Activated naive CD4-positive, alpha-beta T cell treated with anti-CD3 and anti-CD28 coated beads, Interleukin-2, amount 50 U/mL, for 16 hours (primary cell): Measurements from ENCODE around the gene PTPRN2.
"Not testable (repeated sequence)": the region's sequence is repeated elsewhere in the genome, so short reads cannot be mapped to it uniquely, and the experiment has no call there.

Experiments used
- DNase-seq: peaks from one replicate; pipeline ENCODE4 v3.0.0-alpha.2; 2020

PTPRN2 gene

GRCh38 chr7:157574120-157574825 lies 1013.4 kb downstream of the PTPRN2 start:
- DNase-seq, result no peak

- DNase-seq, result no peak
These were observed 1014.4 kb downstream of the PTPRN2 start for GRCh38 chr7:157573244-157573643.

GRCh38 chr7:157572622-157573021 lies 1015.0 kb downstream of the PTPRN2 start:
- no peak for DNase-seq

DNA sequence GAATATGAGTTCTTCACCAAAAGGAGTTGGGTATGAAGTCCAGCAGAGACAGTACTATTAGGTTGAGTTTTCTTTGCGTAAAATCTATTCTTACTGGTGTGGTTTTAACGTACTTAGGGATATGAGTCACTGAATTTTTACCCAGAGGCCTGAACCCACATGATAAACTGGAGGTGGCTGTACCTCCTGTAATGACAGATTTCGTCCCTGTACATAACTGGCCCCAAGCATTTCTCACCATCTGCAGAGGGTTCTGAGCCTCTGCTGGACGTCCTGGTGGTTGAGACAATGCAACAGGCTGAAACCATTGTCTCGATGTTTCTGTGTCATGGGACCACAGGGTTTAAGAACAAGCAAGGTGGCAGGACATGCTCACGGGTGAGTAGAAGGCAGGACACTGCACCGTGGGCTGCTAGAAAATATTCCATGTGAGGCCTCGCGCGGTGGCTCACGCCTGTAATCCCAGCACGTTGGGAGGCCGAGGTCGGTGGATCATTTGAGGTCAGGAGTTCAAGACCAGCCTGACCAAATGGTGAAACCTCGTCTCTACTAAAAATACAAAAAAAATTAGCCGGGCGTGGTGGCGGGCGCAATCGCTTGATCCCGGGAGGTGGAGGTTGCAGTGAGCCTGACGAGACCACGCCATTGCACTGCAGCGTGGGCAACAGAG lies 1017.0 kb downstream of the PTPRN2 start:
- DNase-seq, result no peak

GRCh38 chr7:157569967-157570366 lies 1017.7 kb downstream of the PTPRN2 start:
- DNase-seq, result no peak

GRCh38 chr7:157568770-157569584 lies 1018.6 kb downstream of the PTPRN2 start:
- DNase-seq, result peak; percentile 57

DNA sequence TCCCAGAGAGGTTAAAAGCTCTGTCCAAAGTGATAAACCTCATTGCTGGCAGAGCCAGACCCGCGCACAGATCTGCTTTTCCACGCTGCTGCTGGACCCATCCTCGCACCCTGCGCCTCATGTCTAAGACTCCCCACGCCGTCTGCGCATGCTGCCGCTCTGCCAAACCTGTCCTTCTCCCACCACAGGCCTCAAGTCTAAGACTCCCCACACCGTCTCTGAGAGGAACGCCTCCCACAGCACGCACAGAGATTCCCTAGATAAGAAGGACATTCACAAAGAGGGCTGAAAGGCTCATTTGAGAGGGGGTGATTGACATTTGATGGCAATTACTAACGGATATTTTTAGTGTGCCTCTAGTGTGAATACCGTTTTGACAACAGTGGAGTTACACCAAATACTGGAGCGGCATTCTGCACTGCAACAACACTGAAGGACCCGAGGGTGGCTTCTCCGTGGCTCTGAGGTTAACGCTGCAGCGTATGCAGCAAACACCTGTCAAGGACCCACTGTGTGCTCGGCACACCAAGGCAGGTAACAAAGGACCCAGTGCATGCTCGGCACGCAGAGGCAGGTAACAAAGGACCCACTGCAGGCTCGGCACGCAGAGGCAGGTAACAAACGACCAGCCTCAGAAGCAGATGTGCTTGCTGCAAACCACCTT lies 1019.4 kb downstream of the PTPRN2 start:
- no peak for DNase-seq

DNA sequence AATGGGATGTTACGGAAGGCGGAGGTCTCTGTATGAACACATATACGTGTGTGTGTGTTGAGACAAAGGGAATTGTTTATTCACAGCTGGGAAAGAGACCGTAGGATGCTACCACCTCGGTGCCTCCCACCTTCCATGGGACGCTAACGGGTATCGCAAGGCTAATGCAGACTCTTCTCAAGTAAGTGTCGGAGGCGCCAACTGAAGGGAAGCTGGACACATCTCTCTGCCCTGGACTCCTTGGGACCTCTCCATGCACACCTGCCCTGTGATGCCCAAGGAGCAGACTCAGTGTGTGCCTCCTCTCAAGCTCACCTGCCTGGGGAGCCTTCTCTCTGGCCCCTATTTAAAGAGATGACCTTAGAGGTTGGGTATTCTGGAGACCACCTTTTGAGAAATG lies 1020.0 kb downstream of the PTPRN2 start:
- DNase-seq, result no peak

GRCh38 chr7:157566631-157567006 lies 1021.0 kb downstream of the PTPRN2 start:
- DNase-seq, result no peak

GRCh38 chr7:157565981-157566630 lies 1021.5 kb downstream of the PTPRN2 start:
- no peak for DNase-seq

- DNase-seq, result no peak
These were observed 1022.4 kb downstream of the PTPRN2 start for GRCh38 chr7:157565201-157565626.

DNA sequence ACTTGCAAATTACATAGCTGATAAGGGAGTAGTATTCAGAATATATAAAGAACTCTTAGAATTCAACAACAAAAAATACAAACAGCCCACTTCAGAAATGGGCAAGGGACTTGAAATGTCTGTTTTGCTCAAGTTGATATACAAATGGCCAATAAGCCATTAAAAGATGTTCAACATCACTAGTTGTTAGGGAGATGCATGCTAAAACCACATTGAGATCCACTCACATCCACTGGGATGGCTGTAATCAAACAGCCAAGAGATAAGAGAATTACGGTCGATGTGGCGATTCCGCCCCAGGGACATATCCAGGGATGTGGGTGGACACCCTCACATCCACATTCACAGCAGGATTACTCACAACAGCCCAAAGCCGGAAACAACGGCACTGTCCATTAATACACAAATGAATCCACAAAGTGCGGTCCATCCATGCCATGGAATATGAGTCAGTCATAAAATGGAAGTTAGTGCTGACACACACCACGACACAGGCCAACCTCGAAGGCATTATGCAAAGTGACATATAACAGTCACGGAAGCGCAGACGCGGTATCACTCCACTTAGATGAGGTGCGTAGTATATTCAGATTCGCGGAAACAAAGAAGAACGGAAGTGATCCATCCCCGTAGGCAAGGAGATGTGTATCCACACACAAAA lies 1023.0 kb downstream of the PTPRN2 start:
- no peak for DNase-seq

DNA sequence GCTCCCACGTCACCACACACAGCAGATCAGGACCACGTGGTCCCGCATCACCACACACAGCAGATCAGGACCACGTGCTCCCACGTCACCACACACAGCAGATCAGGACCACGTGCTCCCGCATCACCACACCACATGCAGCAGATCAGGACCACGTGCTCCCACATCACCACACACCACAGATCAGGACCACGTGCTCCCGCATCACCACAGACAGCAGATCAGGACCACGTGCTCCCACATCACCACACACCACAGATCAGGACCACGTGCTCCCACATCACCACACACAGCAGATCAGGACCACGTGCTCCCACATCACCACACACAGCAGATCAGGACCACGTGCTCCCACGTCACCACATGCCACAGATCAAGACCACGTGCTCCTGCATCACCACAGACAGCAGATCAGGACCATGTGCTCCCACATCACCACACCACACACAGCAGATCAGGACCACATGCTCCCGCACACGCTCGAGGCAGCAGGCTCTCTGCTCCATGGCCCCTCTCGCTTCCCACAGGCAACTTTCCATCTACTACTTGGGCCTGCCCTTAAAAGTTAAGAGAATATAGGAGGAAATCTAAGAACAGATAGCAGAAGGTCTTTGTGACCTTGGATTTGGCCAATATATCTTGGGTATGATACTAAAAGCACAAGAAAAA lies 1024.0 kb downstream of the PTPRN2 start:
- not testable (repeated sequence) for DNase-seq

DNA sequence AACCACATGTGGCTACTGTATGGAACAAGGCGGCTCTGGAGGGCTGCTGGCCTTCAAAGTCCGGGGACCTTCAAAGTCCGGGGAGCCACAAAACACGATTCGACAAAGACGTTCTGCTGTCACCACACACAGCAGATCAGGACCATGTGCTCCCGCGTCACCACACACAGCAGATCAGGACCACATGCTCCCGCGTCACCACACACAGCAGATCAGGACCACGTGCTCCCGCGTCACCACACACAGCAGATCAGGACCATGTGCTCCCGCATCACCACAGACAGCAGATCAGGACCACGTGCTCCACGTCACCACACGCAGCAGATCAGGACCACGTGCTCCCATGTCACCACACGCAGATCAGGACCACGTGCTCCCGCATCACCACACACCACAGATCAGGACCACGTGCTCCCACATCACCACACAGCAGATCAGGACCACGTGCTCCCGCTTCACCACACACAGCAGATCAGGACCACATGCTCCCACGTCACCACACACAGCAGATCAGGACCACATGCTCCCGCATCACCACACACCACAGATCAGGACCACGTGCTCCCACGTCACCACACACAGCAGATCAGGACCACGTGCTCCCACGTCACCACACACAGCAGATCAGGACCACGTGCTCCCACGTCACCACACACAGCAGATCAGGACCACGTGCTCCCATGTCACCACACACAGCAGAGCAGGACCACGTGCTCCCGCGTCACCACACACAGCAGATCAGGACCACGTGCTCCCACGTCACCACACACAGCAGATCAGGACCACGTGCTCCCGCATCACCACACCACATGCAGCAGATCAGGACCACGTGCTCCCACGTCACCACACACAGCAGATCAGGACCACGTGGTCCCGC lies 1024.9 kb downstream of the PTPRN2 start:
- DNase-seq, result not testable (repeated sequence)

DNA sequence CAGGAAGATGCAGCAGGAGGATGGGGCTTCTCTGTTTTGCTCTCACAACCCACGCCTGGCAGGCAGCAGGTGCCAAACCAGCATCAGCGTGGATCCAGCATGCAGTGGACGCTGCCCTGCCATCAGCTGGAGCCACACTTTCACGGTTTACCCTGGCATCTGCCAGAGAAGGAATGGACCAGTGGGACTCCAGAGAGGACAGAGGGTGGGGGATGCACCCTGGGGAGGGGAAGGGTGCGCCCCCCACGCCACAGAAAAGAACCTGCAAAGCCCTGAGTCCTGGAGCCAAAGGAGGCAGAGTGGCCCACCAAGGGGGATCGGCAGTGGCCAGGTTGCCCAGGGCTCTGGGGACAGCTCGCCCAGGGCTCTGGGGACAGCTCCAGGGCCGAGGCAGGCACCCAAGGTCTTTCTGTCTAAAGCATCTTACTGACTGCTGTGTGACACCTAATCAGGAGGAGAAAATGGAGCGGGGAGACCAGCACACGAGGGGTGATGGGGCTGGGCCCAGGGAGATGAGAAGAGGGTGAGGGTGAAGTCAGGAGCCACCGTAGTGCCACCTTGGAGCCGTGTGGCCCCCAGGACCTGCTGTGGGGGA lies 1025.7 kb downstream of the PTPRN2 start:
- no peak for DNase-seq

GRCh38 chr7:157561523-157561785 lies 1026.2 kb downstream of the PTPRN2 start:
- no peak for DNase-seq

DNA sequence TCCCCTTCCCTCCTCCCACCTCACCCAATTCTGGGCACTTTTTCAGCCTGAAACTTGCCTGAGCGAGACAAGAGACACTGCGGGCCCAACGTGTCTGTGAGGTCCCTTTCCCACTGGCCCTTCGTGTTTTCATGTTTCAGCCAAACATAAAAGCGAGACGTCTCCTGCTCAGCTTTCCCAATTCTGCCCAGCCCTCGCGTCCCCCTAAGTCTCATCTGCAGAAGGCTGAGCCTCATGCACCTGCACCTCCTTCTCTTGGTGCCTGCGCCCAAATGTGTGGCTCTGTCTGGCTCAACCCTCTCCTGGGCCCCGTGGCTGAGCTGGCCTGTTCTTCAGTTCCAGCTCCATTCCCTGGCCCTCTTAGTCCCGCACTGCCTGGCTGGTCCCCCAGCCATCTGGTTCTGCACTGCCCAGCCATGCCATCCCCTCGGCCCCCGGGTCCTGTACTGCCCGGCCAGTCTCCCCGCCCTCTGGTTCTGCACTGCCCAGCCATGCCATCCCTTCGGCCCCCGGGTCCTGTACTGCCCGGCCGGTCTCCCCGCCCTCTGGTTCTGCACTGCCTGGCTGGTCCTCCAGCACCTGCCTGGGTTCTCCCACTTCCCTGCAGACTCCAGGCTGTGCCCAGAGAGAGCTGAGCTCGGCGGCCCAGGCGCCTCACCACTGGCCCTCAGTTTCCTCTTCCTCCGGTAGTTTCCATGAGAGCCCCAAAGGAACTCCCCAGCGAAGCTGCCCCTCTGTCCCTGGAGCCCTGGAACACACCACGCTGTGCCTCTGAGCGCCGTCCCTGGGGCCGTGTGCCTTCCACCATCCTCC lies 1026.7 kb downstream of the PTPRN2 start:
- DNase-seq, result no peak

DNA sequence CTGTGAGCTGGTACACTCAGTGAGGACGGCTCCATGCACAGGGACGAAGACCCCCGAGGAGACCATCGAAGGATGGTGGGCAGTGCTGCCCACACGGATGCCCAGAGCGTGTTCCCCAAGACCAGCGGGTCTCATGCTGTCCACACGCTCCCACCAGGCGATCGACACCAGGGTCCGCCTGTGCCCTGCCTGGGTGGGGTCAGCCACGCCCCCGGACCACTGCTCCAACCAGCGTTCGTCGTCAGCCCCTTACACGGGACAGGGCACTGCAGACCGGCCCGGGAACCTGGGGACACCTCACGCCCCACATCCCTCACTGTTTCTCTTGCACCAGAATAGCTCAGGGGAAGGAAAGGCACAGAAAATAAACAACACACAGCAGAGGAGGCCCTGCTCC lies 1027.4 kb downstream of the PTPRN2 start:
- DNase-seq, result no peak

- DNase-seq, result no peak
These were observed 1027.9 kb downstream of the PTPRN2 start for GRCh38 chr7:157559596-157560257.
